H1 (cell line): ENCODE measurements around the gene REPS2. TPM values are rescaled to one million over a fixed set of nuclear protein-coding genes. Genes with fewer than 3 reads are reported as not detected.

Experiments used
- CTCF ChIA-PET: fragments of 300-600 bp; sonication (Branson Sonifier 250); formaldehyde crosslinking; loops from one replicate; lab custom pipeline; 2021; ENCODE audit not compliant: partially characterized antibody; lab: Charles Lee
- POLR2A ChIA-PET: fragments of 300-600 bp; sonication (Branson Sonifier 250); formaldehyde crosslinking; loops from one replicate; lab custom pipeline; 2021; ENCODE audit warnings: inconsistent platforms; ENCODE audit not compliant: partially characterized antibody; lab: Charles Lee
- DNase-seq, 2 experiments: peaks; one replicate each; pipeline versions ENCODE4 v3.0.0 to v3.0.0-alpha.2; 2010 to 2022; ENCODE audit warnings: low spot score in 2 of 2, low read depth in 1 of 2, mixed read lengths in 1 of 2
- FAIRE-seq: peaks from 2 replicates; lab custom pipeline; 2011; peaks lifted over from hg19 to GRCh38; lab: Jason Lieb, UNC
- H2AFZ ChIP-seq: 2 replicates; pipeline ENCODE4 v1.8.1; 2012; ENCODE audit warnings: low read length, inconsistent platforms
- H2AK5ac ChIP-seq: 2 replicates; pipeline ENCODE4 v1.6.1; 2013; ENCODE audit warnings: low read depth, low read length
- H2BK120ac ChIP-seq: replicated peaks from 2 replicates; pipeline ENCODE3; 2013; ENCODE audit warnings: low read depth, low read length, inconsistent platforms
- H2BK12ac ChIP-seq: 2 replicates; pipeline ENCODE4 v1.6.1; 2013; ENCODE audit warnings: low read depth, low read length
- H2BK15ac ChIP-seq: 2 replicates; pipeline ENCODE4 v1.6.1; 2013; ENCODE audit warnings: low read length
- H2BK20ac ChIP-seq: 2 replicates; pipeline ENCODE4 v1.6.1; 2013; ENCODE audit warnings: low read length
- H2BK5ac ChIP-seq: 2 replicates; pipeline ENCODE4 v1.6.1; 2013; ENCODE audit warnings: low read depth, low read length
- H3K14ac ChIP-seq: 2 replicates; pipeline ENCODE4 v1.6.1; 2013; ENCODE audit warnings: inconsistent platforms; ENCODE audit not compliant: insufficient read length
- H3K18ac ChIP-seq: 2 replicates; pipeline ENCODE4 v1.6.1; 2013; ENCODE audit warnings: low read length; ENCODE audit errors: extremely low read depth
- H3K23ac ChIP-seq: 2 replicates; pipeline ENCODE4 v1.6.1; 2013; ENCODE audit warnings: inconsistent platforms; ENCODE audit not compliant: insufficient read length
- H3K23me2 ChIP-seq: 2 replicates; pipeline ENCODE4 v1.6.1; 2013; ENCODE audit warnings: low read depth, low read length
- H3K27ac ChIP-seq: 2 replicates; pipeline ENCODE4 v1.6.1; 2011; ENCODE audit warnings: low read depth, low read length, inconsistent platforms
- H3K27me3 ChIP-seq, 4 experiments: replicated peaks in 1 of 4; 1 replicate in 1 of 4; 2 replicates in 3 of 4; pipeline versions ENCODE4 v1.6.1 to v1.8.1; 2011 to 2013; ENCODE audit warnings: low read length in 3 of 4, mild to moderate bottlenecking in 3 of 4, inconsistent platforms in 2 of 4, mixed read lengths in 2 of 4, moderate library complexity in 1 of 4; ENCODE audit not compliant: control insufficient read depth in 3 of 4, insufficient read depth in 3 of 4; ENCODE audit errors: extremely low read depth in 1 of 4
- H3K36me3 ChIP-seq, 4 experiments: 2 replicates each; pipeline versions ENCODE4 v1.6.1 to v1.8.1; 2011 to 2013; ENCODE audit warnings: mild to moderate bottlenecking in 4 of 4, low read length in 3 of 4, moderate library complexity in 2 of 4, control low read depth in 1 of 4, inconsistent platforms in 1 of 4; ENCODE audit not compliant: insufficient read depth in 4 of 4, control insufficient read depth in 2 of 4
- H3K4ac ChIP-seq: replicated peaks from 2 replicates; pipeline ENCODE3; 2013; ENCODE audit warnings: low read length, low read depth, mixed read lengths, inconsistent platforms; ENCODE audit not compliant: insufficient read length
- H3K4me1 ChIP-seq, 4 experiments: replicated peaks in 1 of 4; 1 replicate in 1 of 4; 2 replicates in 3 of 4; pipeline versions ENCODE4 v1.6.1 to v1.8.1; 2011 to 2013; ENCODE audit warnings: low read length in 3 of 4, inconsistent platforms in 2 of 4, mixed read lengths in 1 of 4; ENCODE audit not compliant: insufficient read depth in 4 of 4, control insufficient read depth in 3 of 4
- H3K4me2 ChIP-seq, 2 experiments: 2 replicates each; pipeline versions ENCODE4 v1.6.1 to v1.8.1; 2011 to 2013; ENCODE audit warnings: low read depth in 2 of 2, low read length in 2 of 2, control low read depth in 1 of 2, inconsistent platforms in 1 of 2, mild to moderate bottlenecking in 1 of 2; ENCODE audit not compliant: insufficient read depth in 1 of 2
- H3K4me3 ChIP-seq, 4 experiments: fragments of 200-600, 300-600 bp in 1 of 4; sonication (generic), shearing (Covaris generic), sonication (Bioruptor Twin) in 1 of 4; 2 replicates each; pipeline versions ENCODE4 v1.5.1 to v1.8.1; 2011 to 2016; ENCODE audit warnings: low read length in 4 of 4, low read depth in 3 of 4, control low read depth in 2 of 4, inconsistent platforms in 2 of 4, mild to moderate bottlenecking in 2 of 4, mixed read lengths in 1 of 4, moderate library complexity in 1 of 4; ENCODE audit not compliant: insufficient read depth in 2 of 4; ENCODE audit errors: extremely low read depth in 1 of 4
- H3K56ac ChIP-seq: replicated peaks from 2 replicates; pipeline ENCODE3; 2013; ENCODE audit warnings: low read depth, mild to moderate bottlenecking, mixed read lengths, low read length, inconsistent platforms; ENCODE audit not compliant: insufficient read length
- H3K79me1 ChIP-seq: 2 replicates; pipeline ENCODE4 v1.6.1; 2013; ENCODE audit warnings: low read depth, low read length, control low read depth
- H3K79me2 ChIP-seq, 2 experiments: 2 replicates each; pipeline versions ENCODE4 v1.6.1 to v1.8.1; 2012 to 2013; ENCODE audit warnings: low read length in 2 of 2, mild to moderate bottlenecking in 2 of 2, inconsistent platforms in 1 of 2; ENCODE audit not compliant: insufficient read depth in 2 of 2, control insufficient read depth in 1 of 2
- H3K9ac ChIP-seq, 4 experiments: replicated peaks in 1 of 4; 1 replicate in 1 of 4; 2 replicates in 3 of 4; pipeline versions ENCODE4 v1.6.1 to v1.8.1; 2011 to 2013; ENCODE audit warnings: low read depth in 3 of 4, low read length in 3 of 4, control low read depth in 2 of 4, mild to moderate bottlenecking in 2 of 4, moderate library complexity in 2 of 4, inconsistent platforms in 1 of 4; ENCODE audit errors: extremely low read depth in 1 of 4
- H3K9me3 ChIP-seq, 2 experiments: 2 replicates each; pipeline versions ENCODE4 v1.6.1 to v1.8.1; 2012 to 2013; ENCODE audit warnings: mild to moderate bottlenecking in 2 of 2, moderate library complexity in 2 of 2, control low read depth in 1 of 2, inconsistent platforms in 1 of 2, low read depth in 1 of 2, low read length in 1 of 2, mixed read lengths in 1 of 2; ENCODE audit not compliant: insufficient read depth in 2 of 2
- H4K20me1 ChIP-seq, 2 experiments: replicated peaks in 1 of 2; 2 replicates each; pipeline versions ENCODE3 to v1.8.1; 2011 to 2013; ENCODE audit warnings: inconsistent platforms in 2 of 2, low read length in 2 of 2, mild to moderate bottlenecking in 1 of 2; ENCODE audit not compliant: insufficient read depth in 2 of 2, control insufficient read depth in 1 of 2
- H4K5ac ChIP-seq: 2 replicates; pipeline ENCODE4 v1.6.1; 2013; ENCODE audit warnings: low read length, low read depth, mixed read lengths, inconsistent platforms; ENCODE audit not compliant: insufficient read length
- H4K8ac ChIP-seq: 2 replicates; pipeline ENCODE4 v1.8.0; 2013; ENCODE audit warnings: mild to moderate bottlenecking, moderate library complexity, low read length, inconsistent platforms; ENCODE audit not compliant: insufficient read depth; ENCODE audit errors: extremely low read depth
- H4K91ac ChIP-seq: replicated peaks from 2 replicates; pipeline ENCODE3; 2013; ENCODE audit warnings: low read length, mixed read lengths, inconsistent platforms; ENCODE audit not compliant: insufficient read length
- BRCA1 ChIP-seq: IDR thresholded peaks from 2 replicates; pipeline ENCODE4 v1.6.1; 2012; ENCODE audit warnings: low read depth, low read length, improper control_type of control experiment
- CBX5 ChIP-seq: fragments of 300-800, 300-1000 bp; sonication (generic); IDR thresholded peaks from 2 replicates; pipeline ENCODE4 v1.7.1; 2016; ENCODE audit warnings: antibody characterized with exemption, low read length, low read depth
- CBX8 ChIP-seq: fragments of 300-800, 300-1000 bp; sonication (generic); IDR thresholded peaks from 2 replicates; pipeline ENCODE4 v1.7.1; 2016; ENCODE audit warnings: low read depth, low read length, borderline replicate concordance
- CEBPB ChIP-seq: IDR thresholded peaks from 2 replicates; pipeline ENCODE4 v1.6.1; 2012; ENCODE audit warnings: low read depth, low read length
- EZH2 ChIP-seq: fragments of 200-600 bp; sonication (generic); IDR thresholded peaks from 2 replicates; pipeline ENCODE4 v1.7.1; 2012; ENCODE audit warnings: low read depth, mild to moderate bottlenecking, moderate library complexity, low read length, inconsistent platforms; ENCODE audit not compliant: severe bottlenecking
- JUN ChIP-seq: IDR thresholded peaks from 2 replicates; pipeline ENCODE4 v1.6.1; 2011; ENCODE audit warnings: low read depth, mild to moderate bottlenecking, improper control_type of control experiment, low read length
- KDM1A ChIP-seq: fragments of 200-600, 300-600 bp; sonication (generic); IDR thresholded peaks from 2 replicates; pipeline ENCODE4 v1.7.1; 2016; ENCODE audit warnings: mild to moderate bottlenecking, low read length, borderline replicate concordance
- NANOG ChIP-seq: IDR thresholded peaks from 2 replicates; pipeline ENCODE4 v1.6.1; 2011; ENCODE audit warnings: low read length, low read depth, mild to moderate bottlenecking, inconsistent platforms; ENCODE audit not compliant: insufficient read depth, poor library complexity, severe bottlenecking
- SIX5 ChIP-seq: IDR thresholded peaks from 2 replicates; pipeline ENCODE4 v1.6.1; 2011; ENCODE audit warnings: mild to moderate bottlenecking, low read depth, low read length
- SP1 ChIP-seq: IDR thresholded peaks from 2 replicates; pipeline ENCODE4 v1.6.1; 2011; ENCODE audit warnings: low read depth, low read length
- WGBS, 2 experiments: shearing (Covaris generic) in 1 of 2; methylation state at CpG; one replicate each; pipeline versions ENCODE4 v1.1.6 to v1.1.7; 2013 to 2015; ENCODE audit warnings: low lambda C conversion rate in 2 of 2, mixed read lengths in 2 of 2, inconsistent platforms in 1 of 2, low coverage in 1 of 2, missing lambda C conversion rate in 1 of 2; ENCODE audit not compliant: insufficient replicate concordance in 2 of 2, insufficient coverage in 1 of 2, insufficient read length in 1 of 2; ENCODE audit errors: extremely low coverage in 1 of 2, missing lambda C conversion rate in 1 of 2; 5-methylcytosine and 5-hydroxymethylcytosine counted together
- polyA plus RNA-seq, 7 experiments: library from polyadenylated mRNA; depleted of rRNA in 3 of 7; stranded (reverse) in 5 of 7; unstranded in 2 of 7; fragments of >200 nt in 5 of 7; fragments of 200-250 nt in 2 of 7; gene quantifications; 1 replicate in 5 of 7; 2 replicates in 1 of 7; 4 replicates in 1 of 7; pipeline versions ENCODE4 v1.2.1 to v1.2.3, GENCODE V29; 2011 to 2013; ENCODE audit warnings: missing spikeins in 2 of 7, mixed read lengths in 2 of 7
- total RNA-seq: library from RNA; stranded (reverse); fragmentation: NEBNext Ultra II Directional; extraction: Animal tissue kit (Norgen Biotek cat#: 25700); gene quantifications from 2 replicates; pipeline ENCODE4 v1.2.1, GENCODE V29; 2021

REPS2 gene
- total and polyA plus RNA-seq, 2 of the 8 experiments (the other 6 are each of a cell fraction or from before 2014, with no cell fraction given): 0.79 to 4.3 TPM

- Histone ChIP-seq H3K4me2 (no peak overlapping the region), H3K79me2 (no peaks in the 10 kb centered on the region), H3K9ac (no peak overlapping the region), H3K23me2 (no peaks in the 10 kb centered on the region), H3K36me3 (no peaks in the 10 kb centered on the region), H3K4ac (no peak overlapping the region), H3K14ac (no peak overlapping the region), H3K79me1 (no peaks in the 10 kb centered on the region), H2BK12ac (no peak overlapping the region), H3K56ac (no peak overlapping the region), H3K23ac (no peak overlapping the region), H3K27me3 (no peaks in the 10 kb centered on the region), H4K20me1 (no peaks in the 10 kb centered on the region), H3K18ac (no peak overlapping the region), H2BK5ac (no peak overlapping the region), H2BK15ac (no peak overlapping the region), H4K5ac (no peak overlapping the region), H3K4me3 (no peak overlapping the region), H3K4me1 (0 out of 7 replicates have a peak, but pooled peaks cover 0 to 3% (median 0%) of the 10 kb centered on the region in 4 experiments), H3K27ac (no peak overlapping the region), H2AFZ (no peak overlapping the region), H2AK5ac (no peak overlapping the region), H2BK20ac (no peak overlapping the region), H4K8ac (no peak overlapping the region), H2BK120ac (no peak overlapping the region), H4K91ac (no peak overlapping the region), H3K9me3 (no peaks in the 10 kb centered on the region)
- FAIRE-seq (no peak), DNase-seq (no peak)
- TF ChIP-seq KDM1A (no peak), CBX8 (no peak), SIX5 (no peak), SP1 (no peak), EZH2 (no peak), JUN (no peak), CBX5 (no peak), BRCA1 (no peak), CEBPB (no peak), NANOG (no peak)
- ChIA-PET CTCF (no interaction called here), POLR2A (no interaction called here)
- 95% methylated on average over 3 of the region's 3 CpGs; no CpG with 5 or more reads in 1 of the 2 experiments for WGBS, 2 experiments
Measured at GRCh38 chrX:16923157-16923556, 23.3 kb upstream of the REPS2 start.
